ENCODE data around the gene FBXL7. TPM values are rescaled to one million over a fixed set of nuclear protein-coding genes. Genes with fewer than 3 reads are reported as not detected.
A peak's percentile ranks its signal among the peaks of the same experiment; 100 is the strongest.

FBXL7 gene
- total RNA-seq, 4 donors from 2014 or later = 6.5 to 37.0 (median 19.7) TPM

DNA sequence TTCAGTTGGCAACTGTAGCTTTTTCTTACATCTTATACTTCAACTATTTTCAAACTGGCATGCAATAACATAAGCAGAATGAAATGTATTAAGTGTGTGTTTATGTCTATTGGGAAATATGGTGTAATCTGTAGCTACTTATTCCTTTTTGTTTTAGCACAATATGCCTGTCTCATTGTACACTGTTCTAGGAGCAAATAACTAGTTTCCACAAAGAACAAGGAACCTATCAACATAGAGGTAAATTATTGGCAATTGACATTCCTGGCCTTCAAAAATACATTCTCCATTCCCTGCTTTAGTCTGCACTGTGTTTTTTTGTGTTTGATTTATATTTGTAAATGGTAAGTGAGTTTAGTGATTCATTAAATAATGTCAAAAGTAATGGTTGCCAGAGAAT, 75.7 kb downstream of the FBXL7 start:
- Histone ChIP-seq H3K27me3 (no peaks in the 10 kb centered on the region), H3K27ac (peak overlapping the region in 1 of 2 donors; percentile 53), H3K4me3 (no peak overlapping the region), H3K36me3 (no peaks in the 10 kb centered on the region), H3K4me1 (no peaks in the 10 kb centered on the region), H3K9me3 (no peaks in the 10 kb centered on the region)
- no peak for DNase-seq
- intact Hi-C loops (cut with DNase I; ENCODE audit: low total_unique reads) = no loop called here
- TF ChIP-seq POLR2A (IDR thresholded peaks at IDR 0.05) = no peak
- TF ChIP-seq, protein P1, sequence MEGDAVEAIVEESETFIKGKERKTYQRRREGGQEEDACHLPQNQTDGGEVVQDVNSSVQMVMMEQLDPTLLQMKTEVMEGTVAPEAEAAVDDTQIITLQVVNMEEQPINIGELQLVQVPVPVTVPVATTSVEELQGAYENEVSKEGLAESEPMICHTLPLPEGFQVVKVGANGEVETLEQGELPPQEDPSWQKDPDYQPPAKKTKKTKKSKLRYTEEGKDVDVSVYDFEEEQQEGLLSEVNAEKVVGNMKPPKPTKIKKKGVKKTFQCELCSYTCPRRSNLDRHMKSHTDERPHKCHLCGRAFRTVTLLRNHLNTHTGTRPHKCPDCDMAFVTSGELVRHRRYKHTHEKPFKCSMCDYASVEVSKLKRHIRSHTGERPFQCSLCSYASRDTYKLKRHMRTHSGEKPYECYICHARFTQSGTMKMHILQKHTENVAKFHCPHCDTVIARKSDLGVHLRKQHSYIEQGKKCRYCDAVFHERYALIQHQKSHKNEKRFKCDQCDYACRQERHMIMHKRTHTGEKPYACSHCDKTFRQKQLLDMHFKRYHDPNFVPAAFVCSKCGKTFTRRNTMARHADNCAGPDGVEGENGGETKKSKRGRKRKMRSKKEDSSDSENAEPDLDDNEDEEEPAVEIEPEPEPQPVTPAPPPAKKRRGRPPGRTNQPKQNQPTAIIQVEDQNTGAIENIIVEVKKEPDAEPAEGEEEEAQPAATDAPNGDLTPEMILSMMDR (IDR thresholded peaks at IDR 0.05) = no peak

DNA sequence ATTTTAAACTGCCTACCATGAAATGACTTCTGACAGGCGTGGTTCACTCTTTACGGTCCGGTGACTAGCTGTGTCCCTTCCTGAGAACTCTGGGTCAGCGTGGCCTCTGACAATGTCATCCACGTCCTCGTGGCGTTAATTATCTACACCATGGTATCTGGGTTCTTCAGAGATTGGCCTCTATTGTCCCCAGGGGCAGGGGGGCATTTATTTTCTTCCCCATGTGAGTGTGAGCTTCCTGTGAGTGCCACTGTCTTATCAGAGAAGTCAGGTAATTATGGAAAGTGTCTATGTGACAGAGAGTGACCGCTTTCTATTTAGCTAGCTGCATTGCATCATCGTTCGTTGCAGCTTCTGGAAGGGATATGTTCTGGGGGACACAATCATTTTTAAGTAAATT, 77.2 kb downstream of the FBXL7 start:
- no peak for DNase-seq
- H3K27me3 ChIP-seq = no peaks in the 10 kb centered on the region
- H3K4me1 ChIP-seq = no peaks in the 10 kb centered on the region
- no peak overlapping the region for H3K27ac ChIP-seq
- TF ChIP-seq POLR2A (IDR thresholded peaks at IDR 0.05) = no peak
- TF ChIP-seq, protein P1 (IDR thresholded peaks at IDR 0.05) = no peak
- no peaks in the 10 kb centered on the region for H3K9me3 ChIP-seq
- H3K4me3 ChIP-seq = no peak overlapping the region
- H3K36me3 ChIP-seq = no peaks in the 10 kb centered on the region
- intact Hi-C loops (cut with DNase I; ENCODE audit: low total_unique reads) = no loop called here

DNA sequence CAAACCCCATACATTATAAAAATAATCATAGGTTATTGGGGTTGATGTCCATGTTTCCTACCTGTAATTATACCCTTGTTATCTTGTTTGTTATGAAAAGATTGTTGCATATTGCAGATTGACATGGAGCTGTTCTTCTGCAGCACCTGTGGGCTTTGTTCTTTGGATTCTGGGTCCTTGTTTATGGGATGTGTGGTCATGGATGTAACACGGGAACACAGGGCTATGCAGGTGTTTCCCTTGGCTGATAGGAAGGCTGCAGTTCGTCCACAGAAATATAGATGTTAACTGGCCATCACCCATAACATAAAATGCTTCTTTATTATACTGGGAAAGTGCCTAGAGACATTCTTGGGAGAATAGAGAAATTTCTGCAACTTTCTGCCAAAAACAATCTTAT, 77.9 kb downstream of the FBXL7 start:
- TF ChIP-seq, protein P1 (IDR thresholded peaks at IDR 0.05) = no peak
- TF ChIP-seq POLR2A (IDR thresholded peaks at IDR 0.05) = no peak
- Histone ChIP-seq H3K27me3 (no peaks in the 10 kb centered on the region), H3K27ac (no peak overlapping the region), H3K4me1 (no peaks in the 10 kb centered on the region), H3K36me3 (no peaks in the 10 kb centered on the region), H3K9me3 (no peaks in the 10 kb centered on the region), H3K4me3 (no peak overlapping the region)
- intact Hi-C loops (cut with DNase I; ENCODE audit: low total_unique reads) = no loop called here
- DNase-seq = no peak

DNA sequence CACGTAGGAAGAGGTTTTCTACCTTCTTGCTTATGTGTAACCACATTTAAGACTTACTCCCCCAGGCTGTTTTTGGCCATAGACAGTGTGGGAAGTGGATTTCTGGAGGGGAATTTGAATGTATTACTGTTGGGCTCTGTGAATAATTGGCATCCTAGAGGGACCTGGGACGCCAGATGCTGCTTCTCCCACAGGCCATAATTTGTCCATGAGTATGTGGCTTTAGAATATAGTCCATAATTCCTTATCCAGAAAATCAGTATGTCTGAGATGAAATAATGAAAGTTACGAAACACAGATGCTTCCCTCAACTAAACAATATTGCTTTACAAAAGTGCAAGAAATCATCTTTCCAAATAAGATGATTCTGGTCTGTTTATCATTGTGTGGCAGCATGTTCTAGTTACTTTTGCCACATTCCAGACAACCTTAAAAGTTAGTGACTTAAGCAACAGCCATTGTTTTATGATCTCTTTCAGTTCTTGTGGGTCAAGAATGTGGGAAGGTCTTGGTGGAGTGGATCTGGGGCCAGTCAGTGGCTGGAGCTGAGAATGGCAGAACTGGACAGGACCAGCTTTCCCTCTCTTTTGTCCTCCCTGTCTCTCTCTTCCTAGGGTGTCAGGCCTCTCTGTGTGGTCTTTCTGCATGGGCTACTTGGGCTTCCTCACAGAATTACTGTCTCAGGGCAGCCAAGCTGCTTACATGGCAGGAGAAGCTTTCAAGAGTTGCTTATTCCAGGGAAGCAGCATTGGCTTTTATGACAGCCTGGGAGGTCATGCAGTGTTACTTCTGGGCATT, 79.4 kb downstream of the FBXL7 start:
- intact Hi-C loops (cut with DNase I; ENCODE audit: low total_unique reads) = no loop called here
- TF ChIP-seq, protein P1 (IDR thresholded peaks at IDR 0.05) = no peak
- TF ChIP-seq POLR2A (IDR thresholded peaks at IDR 0.05) = no peak

DNA sequence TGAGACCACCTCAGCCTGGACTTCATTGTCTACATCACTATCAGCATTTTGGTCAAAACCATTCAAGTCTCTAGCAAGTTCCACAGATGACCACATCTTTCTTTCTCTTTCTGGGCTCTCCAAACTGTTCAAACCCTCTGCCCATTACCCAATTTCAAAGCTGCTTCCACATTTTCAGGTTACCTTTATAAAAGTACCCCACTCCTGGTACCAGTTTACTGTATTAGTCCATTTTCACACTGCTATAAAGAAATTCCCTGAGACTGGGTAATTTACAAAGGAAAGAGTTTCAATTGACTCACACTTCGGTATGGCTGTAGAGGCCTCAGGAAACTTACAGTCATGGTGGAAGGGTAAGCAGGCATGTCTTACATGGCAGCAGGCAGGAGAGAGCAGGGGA, 84.5 kb downstream of the FBXL7 start:
- Histone ChIP-seq H3K27me3 (no peaks in the 10 kb centered on the region), H3K36me3 (no peaks in the 10 kb centered on the region), H3K9me3 (no peaks in the 10 kb centered on the region), H3K27ac (no peak overlapping the region), H3K4me1 (peaks cover 5 to 10% of the 10 kb centered on the region in 2 donors), H3K4me3 (no peak overlapping the region)
- DNase-seq = no peak
- TF ChIP-seq, protein P1 (IDR thresholded peaks at IDR 0.05) = no peak
- TF ChIP-seq POLR2A (IDR thresholded peaks at IDR 0.05) = no peak
- intact Hi-C loops (cut with DNase I; ENCODE audit: low total_unique reads) = no loop called here

More for the DNA sequence above, 79.4 kb downstream of the FBXL7 start:
- Histone ChIP-seq H3K4me1 (no peaks in the 10 kb centered on the region), H3K36me3 (no peaks in the 10 kb centered on the region), H3K27me3 (no peaks in the 10 kb centered on the region), H3K4me3 (no peak overlapping the region), H3K27ac (peak overlapping the region; percentile 14 to 19), H3K9me3 (no peaks in the 10 kb centered on the region)
- DNase-seq = no peak
